SJCRH30 (cell line): ENCODE measurements around the gene ZMYND8. TPM values are rescaled to one million over a fixed set of nuclear protein-coding genes. Genes with fewer than 3 reads are reported as not detected.
A peak's percentile ranks its signal among the peaks of the same experiment; 100 is the strongest.
"Not testable (repeated sequence)": the region's sequence is repeated elsewhere in the genome, so short reads cannot be mapped to it uniquely, and the experiment has no call there.

Source experiments
- DNase-seq, 2 experiments: peaks; one replicate each; pipeline ENCODE4 v3.0.0-alpha.2; 2015 to 2020
- H3K27ac ChIP-seq: fragments of 250-450 bp; sonication (Bioruptor Pico); 2 replicates; pipeline ENCODE4 v1.5.1; 2020; ENCODE audit warnings: mild to moderate bottlenecking, moderate library complexity
- H3K27me3 ChIP-seq: fragments of 250-450 bp; sonication (Bioruptor Pico); 2 replicates; pipeline ENCODE4 v1.5.1; 2020; ENCODE audit warnings: mild to moderate bottlenecking, moderate library complexity
- H3K36me3 ChIP-seq: fragments of 250-450 bp; sonication (Bioruptor Pico); 2 replicates; pipeline ENCODE4 v1.5.1; 2020; ENCODE audit warnings: mild to moderate bottlenecking, moderate library complexity
- H3K4me1 ChIP-seq: fragments of 250-450 bp; sonication (Bioruptor Pico); 2 replicates; pipeline ENCODE4 v1.5.1; 2020; ENCODE audit warnings: mild to moderate bottlenecking, moderate library complexity
- H3K4me3 ChIP-seq: fragments of 250-450 bp; sonication (Bioruptor Pico); 2 replicates; pipeline ENCODE4 v1.5.1; 2020; ENCODE audit warnings: mild to moderate bottlenecking, moderate library complexity
- H3K9me3 ChIP-seq: fragments of 250-450 bp; sonication (Bioruptor Pico); replicated peaks from 2 replicates; pipeline ENCODE4 v1.5.1; 2020; ENCODE audit warnings: mild to moderate bottlenecking, moderate library complexity
- total RNA-seq: library from RNA; depleted of rRNA; stranded (reverse); fragments of >200 nt; shearing (Covaris generic); gene quantifications from 2 replicates; pipeline ENCODE4 v1.2.3, GENCODE V29; 2014

The ZMYND8 gene
- total RNA-seq, 1 experiment from 2014 or later = 45.8 TPM

- Histone ChIP-seq H3K27ac (peak overlapping the region; percentile 13; the same call in 1 of the 2 replicates), H3K36me3 (no peaks in the 10 kb centered on the region), H3K27me3 (no peaks in the 10 kb centered on the region), H3K4me1 (peaks cover 21% of the 10 kb centered on the region), H3K9me3 (no peaks in the 10 kb centered on the region), H3K4me3 (no peak overlapping the region)
- DNase-seq = peak; percentile 33 to 38
Observed at GRCh38 chr20:47318586-47319516, 37.6 kb downstream of the ZMYND8 start.

DNA sequence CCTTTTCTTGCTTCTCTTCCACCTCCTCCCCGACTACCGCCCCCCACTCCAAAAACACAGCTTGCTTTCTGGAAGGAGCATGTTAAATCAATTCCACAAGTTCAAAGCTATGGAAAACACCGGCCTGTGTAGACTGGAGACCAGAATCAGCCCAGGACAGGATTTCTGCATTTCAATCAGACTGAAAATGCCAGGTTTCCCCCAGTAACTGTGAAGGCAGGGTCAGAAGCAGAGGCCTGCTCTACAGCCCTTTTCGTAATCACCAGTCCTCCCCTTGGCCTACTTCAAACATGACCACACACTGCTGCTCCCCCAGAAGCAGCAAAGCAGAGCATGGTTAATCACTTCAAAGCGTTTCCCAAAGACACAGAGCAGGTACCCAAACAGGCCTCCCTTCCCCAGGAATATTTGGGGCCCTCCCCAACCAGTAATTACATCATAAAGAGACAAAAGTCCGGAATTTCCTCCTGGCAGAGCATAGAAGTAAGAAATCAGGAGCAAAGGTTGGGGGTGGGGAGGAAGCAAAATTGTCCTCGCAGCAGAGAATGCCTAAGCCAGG is 38.4 kb downstream of the ZMYND8 start:
- Histone ChIP-seq H3K9me3 (no peaks in the 10 kb centered on the region), H3K4me3 (no peak overlapping the region), H3K4me1 (peaks cover 21% of the 10 kb centered on the region), H3K27me3 (no peaks in the 10 kb centered on the region), H3K27ac (no peak overlapping the region), H3K36me3 (no peaks in the 10 kb centered on the region)
- no peak for DNase-seq

DNA sequence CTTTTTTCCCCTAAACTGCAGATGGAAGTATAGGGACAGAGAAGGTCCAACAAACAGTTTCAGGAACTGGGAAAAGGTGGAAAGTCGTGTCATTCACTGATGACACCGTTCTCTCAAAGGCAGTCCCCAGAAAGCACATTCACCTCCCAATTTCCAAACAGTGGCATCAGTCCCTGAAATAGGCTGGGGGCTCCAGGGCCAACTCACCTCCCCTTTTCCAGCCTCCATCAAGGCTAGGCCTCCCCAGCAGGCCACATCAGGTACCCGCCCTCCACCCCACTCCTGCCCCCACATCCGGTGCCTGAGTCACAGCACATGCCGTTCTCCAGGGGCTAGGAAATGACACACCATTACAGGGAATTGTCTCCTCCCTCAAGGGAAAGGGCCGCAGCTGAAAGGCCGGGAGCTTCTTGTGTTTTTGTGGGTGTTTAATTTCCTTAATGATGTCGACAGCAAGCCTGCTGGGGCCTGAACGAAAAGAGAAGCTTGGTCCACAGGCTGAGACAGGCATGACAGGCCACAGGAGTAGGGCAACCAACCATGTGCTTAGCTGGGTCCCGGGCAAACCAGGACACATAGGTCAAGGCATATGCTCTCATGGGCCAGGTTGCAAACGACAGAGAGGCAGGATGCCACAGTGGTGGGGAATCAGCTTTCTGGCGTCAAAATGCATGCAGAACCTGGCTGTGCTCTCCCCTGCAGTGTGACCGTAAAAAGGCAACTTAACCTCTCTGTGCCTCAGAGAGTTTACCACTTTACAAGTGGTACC is 39.2 kb downstream of the ZMYND8 start:
- H3K27me3 ChIP-seq = no peaks in the 10 kb centered on the region
- DNase-seq = peak; percentile 19 to 42
- no peaks in the 10 kb centered on the region for H3K9me3 ChIP-seq
- H3K27ac ChIP-seq = no peak overlapping the region
- no peak overlapping the region for H3K4me3 ChIP-seq
- peaks cover under 1% of the 10 kb centered on the region; the same call in 1 of the 2 replicates for H3K36me3 ChIP-seq
- peaks cover 21% of the 10 kb centered on the region for H3K4me1 ChIP-seq

- Histone ChIP-seq H3K27ac (no peak overlapping the region), H3K27me3 (no peaks in the 10 kb centered on the region), H3K4me1 (peaks cover 21% of the 10 kb centered on the region), H3K4me3 (no peak overlapping the region), H3K36me3 (peaks cover 6% of the 10 kb centered on the region), H3K9me3 (no peaks in the 10 kb centered on the region)
- no peak for DNase-seq
Observed at GRCh38 chr20:47316776-47317126, 39.7 kb downstream of the ZMYND8 start.

DNA sequence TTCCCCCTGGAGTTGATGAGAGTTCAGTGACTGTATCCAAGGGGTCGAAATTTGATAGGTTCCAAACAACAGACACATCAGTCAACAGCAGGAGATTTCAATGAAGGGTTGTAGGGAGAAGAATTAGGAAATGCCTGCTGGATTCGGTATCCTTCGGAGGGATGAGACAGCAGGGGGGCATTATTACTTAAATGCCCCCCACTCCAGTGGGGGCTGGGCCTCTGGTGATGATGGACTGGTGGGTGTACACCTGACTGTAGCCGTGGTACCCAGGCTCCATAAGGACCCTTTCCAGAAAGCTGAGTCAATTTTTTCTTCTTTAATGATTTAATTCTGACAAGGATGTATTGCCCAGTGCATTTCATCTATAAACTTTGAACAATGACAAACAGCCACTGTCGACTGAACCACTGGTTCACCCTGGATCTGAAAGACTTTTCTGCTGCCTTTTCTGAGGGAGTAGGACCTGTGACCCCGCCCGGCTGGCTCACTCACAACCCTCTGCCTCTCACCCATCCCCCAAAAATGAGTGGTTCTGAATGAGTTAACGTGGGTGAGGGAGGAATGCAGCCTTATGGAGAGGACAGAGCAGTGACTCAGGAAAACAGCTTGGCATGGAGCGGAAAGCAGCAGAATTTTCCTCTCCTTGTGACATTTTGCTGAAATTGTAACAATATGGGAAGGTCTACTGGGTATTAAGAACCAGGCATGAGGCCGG is 41.0 kb downstream of the ZMYND8 start:
- Histone ChIP-seq H3K27ac (no peak overlapping the region), H3K4me3 (no peak overlapping the region), H3K9me3 (no peaks in the 10 kb centered on the region), H3K27me3 (no peaks in the 10 kb centered on the region), H3K36me3 (peaks cover 16% of the 10 kb centered on the region), H3K4me1 (peaks cover 21% of the 10 kb centered on the region)
- DNase-seq = peak in 1 of 2 experiments; percentile 53

DNA sequence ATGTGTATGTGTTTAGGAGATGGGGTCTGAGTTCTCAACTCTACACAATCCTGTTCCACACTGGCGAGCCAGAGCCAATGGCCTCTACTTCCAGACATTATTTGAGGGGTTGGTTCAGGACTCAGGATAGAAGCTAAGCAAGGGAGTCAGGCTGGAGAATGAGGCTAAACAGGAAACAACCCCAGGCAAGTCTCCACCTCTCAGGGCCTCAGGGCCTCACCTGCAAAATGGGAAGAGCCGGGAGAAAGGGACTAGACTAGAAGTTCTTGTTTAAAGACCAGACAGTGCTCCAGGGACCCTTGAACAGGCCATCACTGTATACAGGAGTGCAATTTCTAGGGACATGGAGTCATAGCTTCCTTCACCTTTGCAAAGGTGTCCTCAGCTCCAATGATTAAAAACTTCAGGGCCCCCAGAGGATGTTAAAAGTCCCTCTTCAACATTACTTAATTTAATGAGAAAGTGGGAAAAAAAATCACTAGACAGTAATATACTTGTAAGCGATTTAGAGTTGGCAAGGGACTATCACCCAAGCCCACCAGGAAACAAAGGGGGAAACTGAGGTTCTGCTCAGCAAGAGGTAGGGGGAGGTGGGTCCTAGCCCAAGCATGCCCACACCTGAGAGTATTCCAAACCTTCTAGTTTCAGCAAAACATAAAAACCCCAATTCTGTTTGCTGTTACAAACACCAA is 41.7 kb downstream of the ZMYND8 start:
- no peak overlapping the region for H3K4me3 ChIP-seq
- H3K36me3 ChIP-seq = peaks cover 19% of the 10 kb centered on the region
- no peaks in the 10 kb centered on the region for H3K27me3 ChIP-seq
- peaks cover 22% of the 10 kb centered on the region for H3K4me1 ChIP-seq
- no peak overlapping the region for H3K27ac ChIP-seq
- H3K9me3 ChIP-seq = no peaks in the 10 kb centered on the region
- no peak for DNase-seq

GRCh38 chr20:47311967-47312681 is 44.4 kb downstream of the ZMYND8 start:
- peaks cover 38% of the 10 kb centered on the region for H3K36me3 ChIP-seq
- no peak for DNase-seq
- H3K27me3 ChIP-seq = no peaks in the 10 kb centered on the region
- H3K27ac ChIP-seq = no peak overlapping the region
- H3K9me3 ChIP-seq = no peaks in the 10 kb centered on the region
- H3K4me1 ChIP-seq = peaks cover 20% of the 10 kb centered on the region
- no peak overlapping the region for H3K4me3 ChIP-seq

DNA sequence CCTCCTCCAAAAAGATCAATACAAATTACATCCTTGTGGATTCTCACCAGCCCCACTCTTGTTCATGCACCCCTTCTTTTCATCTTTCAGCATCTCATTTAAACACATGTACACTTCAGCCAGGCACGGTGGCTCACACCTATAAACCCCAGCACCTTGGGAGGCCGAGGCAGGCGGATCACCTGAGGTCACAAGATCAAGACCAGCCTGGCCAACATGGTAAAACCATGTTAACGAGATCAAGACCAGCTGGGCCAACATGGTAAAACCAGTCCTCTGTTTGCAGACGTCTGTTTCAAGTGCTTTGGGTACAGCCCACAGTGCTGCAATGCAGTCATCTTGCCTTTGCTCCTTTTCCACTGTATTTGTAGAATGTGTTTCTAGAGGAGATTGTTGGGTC is 45.3 kb downstream of the ZMYND8 start:
- H3K27ac ChIP-seq = no peak overlapping the region
- no peak for DNase-seq

DNA sequence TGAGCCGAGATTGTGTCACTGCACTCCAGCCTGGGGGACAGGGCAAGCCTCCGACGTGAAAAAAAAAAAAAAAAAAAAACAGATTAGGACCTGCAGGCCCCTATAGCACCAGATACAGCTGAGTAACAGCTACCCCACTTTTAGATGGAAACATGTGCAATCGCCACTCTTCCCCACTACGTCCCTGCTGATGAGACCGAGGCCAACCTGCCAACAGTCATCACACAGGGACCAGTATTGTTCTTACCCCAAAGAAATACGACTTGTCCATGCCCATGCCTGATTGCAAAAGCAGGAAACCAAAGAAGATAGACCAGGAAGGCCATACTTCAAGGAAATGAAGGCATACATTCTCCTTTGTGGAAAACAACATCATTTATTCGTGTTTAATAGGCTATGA is 45.8 kb downstream of the ZMYND8 start:
- peaks cover 19% of the 10 kb centered on the region for H3K4me1 ChIP-seq
- no peak for DNase-seq
- H3K9me3 ChIP-seq = no peaks in the 10 kb centered on the region
- no peaks in the 10 kb centered on the region for H3K27me3 ChIP-seq
- no peak overlapping the region for H3K27ac ChIP-seq
- H3K4me3 ChIP-seq = no peak overlapping the region
- H3K36me3 ChIP-seq = peaks cover 52% of the 10 kb centered on the region

More for the DNA sequence above, 45.3 kb downstream of the ZMYND8 start:
- H3K9me3 ChIP-seq = no peaks in the 10 kb centered on the region
- H3K4me1 ChIP-seq = peaks cover 20% of the 10 kb centered on the region
- H3K4me3 ChIP-seq = no peak overlapping the region
- H3K36me3 ChIP-seq = peaks cover 47% of the 10 kb centered on the region
- no peaks in the 10 kb centered on the region for H3K27me3 ChIP-seq

DNA sequence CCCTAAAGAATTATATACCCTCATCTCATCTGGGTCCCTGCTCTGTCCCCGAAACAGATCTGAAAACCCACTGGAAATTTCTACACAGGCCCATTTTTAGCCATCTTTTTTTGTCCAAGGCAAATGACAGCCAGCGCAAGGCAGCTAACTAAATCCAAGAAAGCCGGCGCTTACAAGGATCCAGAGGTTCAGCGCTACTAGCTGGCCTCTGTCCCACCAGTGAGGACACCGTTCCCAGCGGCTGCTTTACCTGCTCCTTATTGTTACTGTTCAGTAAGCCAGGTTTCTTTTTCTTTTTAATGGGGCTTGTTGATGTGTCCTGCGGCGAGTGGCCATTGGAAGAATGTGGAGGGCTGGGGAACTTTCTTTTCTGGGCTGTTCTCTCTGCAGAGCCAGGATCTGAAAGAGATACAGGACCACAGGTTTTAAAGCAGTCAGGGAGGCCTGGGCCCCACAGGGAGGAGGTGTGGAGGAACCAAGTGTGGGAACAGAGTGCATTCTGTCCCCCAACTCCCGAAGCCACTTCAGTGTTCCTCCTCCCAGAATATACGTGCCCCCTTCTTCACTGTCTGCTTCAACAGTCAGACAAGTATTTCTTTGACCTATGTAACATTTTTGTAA is 46.6 kb downstream of the ZMYND8 start:
- Histone ChIP-seq H3K9me3 (no peaks in the 10 kb centered on the region), H3K27ac (no peak overlapping the region; the same call in 1 of the 2 replicates), H3K36me3 (peaks cover 59% of the 10 kb centered on the region), H3K27me3 (no peaks in the 10 kb centered on the region), H3K4me3 (no peak overlapping the region), H3K4me1 (peaks cover 17% of the 10 kb centered on the region)
- DNase-seq = no peak

- Histone ChIP-seq H3K36me3 (peaks cover 63% of the 10 kb centered on the region), H3K9me3 (no peaks in the 10 kb centered on the region), H3K4me3 (no peak overlapping the region), H3K27ac (peak overlapping the region; percentile 65), H3K4me1 (peaks cover 17% of the 10 kb centered on the region), H3K27me3 (no peaks in the 10 kb centered on the region)
- no peak for DNase-seq
Observed at GRCh38 chr20:47309394-47309793, 47.1 kb downstream of the ZMYND8 start.

- not testable (repeated sequence) for H3K27me3 ChIP-seq, H3K4me3 ChIP-seq, H3K27ac ChIP-seq, H3K9me3 ChIP-seq, DNase-seq
- Histone ChIP-seq H3K4me1 (peaks cover 17% of the 10 kb centered on the region), H3K36me3 (peaks cover 80% of the 10 kb centered on the region)
Observed at GRCh38 chr20:47307569-47307968, 48.9 kb downstream of the ZMYND8 start.

DNA sequence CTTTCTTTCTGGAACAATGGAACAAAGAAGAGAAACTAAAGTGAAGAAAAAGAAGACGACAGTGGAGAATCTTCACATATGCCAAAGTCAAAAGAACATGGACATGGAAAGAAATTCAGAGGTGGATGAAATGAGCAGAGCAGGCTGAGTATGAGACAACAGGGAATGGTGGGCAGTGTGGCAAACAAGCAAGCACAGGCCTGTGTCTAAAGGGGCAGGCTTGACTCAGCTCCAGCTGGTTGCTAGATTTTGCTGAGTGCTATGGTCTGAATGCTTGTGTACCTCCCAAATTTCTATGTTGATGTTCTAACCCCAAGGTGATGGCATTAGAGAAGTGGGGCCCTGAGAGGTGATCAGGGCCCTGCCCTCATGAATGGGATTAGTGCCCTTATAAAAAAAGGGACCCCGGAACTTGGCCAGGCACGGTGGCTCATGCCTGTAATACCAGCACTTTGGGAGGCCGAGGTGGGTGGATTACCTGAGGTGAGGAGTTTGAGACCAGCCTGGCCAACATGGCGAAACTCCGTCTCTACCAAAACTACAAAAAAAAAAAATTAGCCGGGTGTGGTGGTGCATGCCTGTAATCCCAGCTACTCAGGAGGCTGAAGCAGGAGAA is 49.6 kb downstream of the ZMYND8 start:
- H3K4me1 ChIP-seq = peaks cover 17% of the 10 kb centered on the region
- H3K27me3 ChIP-seq = no peaks in the 10 kb centered on the region
- no peak overlapping the region for H3K4me3 ChIP-seq
- no peaks in the 10 kb centered on the region for H3K9me3 ChIP-seq
- peaks cover 82% of the 10 kb centered on the region for H3K36me3 ChIP-seq
- no peak for DNase-seq
- H3K27ac ChIP-seq = no peak overlapping the region
